Cerebellar nuclear complex (tissue), 1 donor: ENCODE results near the gene TIGD1.

Experiments used
- DNase-seq, 2 experiments: peaks; one replicate each; lab custom pipeline; 2025; lab: John Stamatoyannopoulos, UW

Gene TIGD1

DNA sequence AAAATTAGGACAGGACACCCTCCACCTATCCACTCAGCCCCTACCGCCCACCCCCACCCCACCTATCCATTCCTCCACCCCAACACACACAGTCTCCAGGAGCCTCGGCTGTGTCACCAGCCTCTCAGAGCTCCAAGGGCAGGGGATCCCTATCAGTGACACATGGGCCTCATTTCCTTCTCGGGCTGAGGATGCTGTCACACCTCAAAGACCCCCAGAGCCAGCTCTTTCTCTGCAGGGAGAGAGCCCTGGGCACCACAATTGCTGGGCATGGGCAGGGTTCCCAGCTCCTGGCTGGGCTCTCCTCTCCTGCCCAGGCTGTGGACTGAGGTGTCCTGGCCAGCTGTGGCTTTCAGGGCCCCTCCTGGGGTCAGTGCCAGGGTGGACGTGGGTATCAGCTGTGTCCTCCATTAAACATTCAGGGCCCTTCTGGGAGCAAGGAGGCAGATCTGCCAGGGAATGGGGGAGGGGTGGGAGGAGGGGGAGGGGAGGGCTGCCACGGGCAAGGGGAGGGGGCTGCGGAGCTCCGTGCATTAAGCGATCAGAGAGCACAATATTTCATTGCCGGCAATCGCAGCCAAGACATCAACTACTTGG is 48.5 kb downstream of the TIGD1 start:
- DNase-seq = no peak

DNA sequence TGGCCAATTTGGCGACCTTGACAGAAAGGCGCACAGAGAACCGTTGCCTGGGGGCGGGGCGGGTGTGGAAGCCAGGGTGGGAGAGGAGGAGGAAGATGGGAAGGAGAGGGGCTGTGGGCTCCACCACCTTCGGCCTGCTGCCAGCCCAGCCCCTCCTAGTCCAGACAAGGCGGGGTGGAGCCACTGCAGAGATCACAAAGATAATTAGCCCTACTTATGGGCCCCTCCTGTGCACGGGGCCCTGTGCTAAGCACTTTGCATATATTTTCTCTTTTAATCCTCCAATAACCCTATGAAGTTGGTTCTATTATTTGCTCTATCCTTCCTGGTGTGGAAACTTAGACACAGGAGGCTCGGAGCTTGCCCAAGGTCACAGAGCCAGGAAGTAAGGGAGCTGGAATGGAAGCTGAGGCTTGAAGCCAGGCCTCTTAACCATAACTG is 49.0 kb downstream of the TIGD1 start:
- DNase-seq = no peak

- no peak for DNase-seq
Observed at GRCh38 chr2:232498452-232498851, 51.9 kb downstream of the TIGD1 start.
